Astrocyte (in vitro differentiated cells and primary cell): Measurements from ENCODE around the gene SUPT16H. TPM values are rescaled to one million over a fixed set of nuclear protein-coding genes. Genes with fewer than 3 reads are reported as not detected.

Experiments
- DNase-seq: peaks from one replicate; pipeline ENCODE4 v3.0.0-alpha.2; 2010; ENCODE audit warnings: low read depth
- FAIRE-seq: peaks from 2 replicates; lab custom pipeline; 2011; peaks lifted over from hg19 to GRCh38; lab: Jason Lieb, UNC
- H2AFZ ChIP-seq: 2 replicates; pipeline ENCODE4 v1.6.0; 2012; ENCODE audit warnings: low read depth, low read length, inconsistent platforms
- H3K27ac ChIP-seq: 2 replicates; pipeline ENCODE4 v1.5.1; 2011; ENCODE audit warnings: low read depth, low read length, inconsistent platforms
- H3K27me3 ChIP-seq: 2 replicates; pipeline ENCODE4 v1.6.0; 2011; ENCODE audit warnings: low read length, inconsistent platforms; ENCODE audit not compliant: insufficient read depth
- H3K36me3 ChIP-seq: 2 replicates; pipeline ENCODE4 v1.5.1; 2011; ENCODE audit warnings: low read length, inconsistent platforms; ENCODE audit not compliant: insufficient read depth
- H3K4me1 ChIP-seq: 2 replicates; pipeline ENCODE4 v1.5.1; 2011; ENCODE audit warnings: low read length, inconsistent platforms; ENCODE audit not compliant: insufficient read depth
- H3K4me2 ChIP-seq: 2 replicates; pipeline ENCODE4 v1.6.0; 2012; ENCODE audit warnings: low read length, inconsistent platforms
- H3K4me3 ChIP-seq: 2 replicates; pipeline ENCODE4 v1.5.1; 2011; ENCODE audit warnings: low read depth, mild to moderate bottlenecking, low read length, inconsistent platforms; ENCODE audit not compliant: insufficient read depth
- H3K79me2 ChIP-seq: 2 replicates; pipeline ENCODE4 v1.6.0; 2012; ENCODE audit warnings: mild to moderate bottlenecking, low read length, inconsistent platforms; ENCODE audit not compliant: insufficient read depth
- H3K9ac ChIP-seq: 2 replicates; pipeline ENCODE4 v1.6.0; 2012; ENCODE audit warnings: mild to moderate bottlenecking, low read length, inconsistent platforms
- H3K9me3 ChIP-seq: 2 replicates; pipeline ENCODE4 v1.5.1; 2012; ENCODE audit warnings: low read depth, mild to moderate bottlenecking, low read length, inconsistent platforms; ENCODE audit not compliant: insufficient read depth
- H4K20me1 ChIP-seq: 2 replicates; pipeline ENCODE4 v1.6.0; 2012; ENCODE audit warnings: low read length, inconsistent platforms; ENCODE audit not compliant: insufficient read depth
- H3K27ac Mint-ChIP-seq: one replicate; pipeline ENCODE4 v1.8.0; 2021; ENCODE audit warnings: mild to moderate bottlenecking, mixed read lengths; ENCODE audit not compliant: unreplicated experiment
- H3K27me3 Mint-ChIP-seq: one replicate; pipeline ENCODE4 v1.8.0; 2021; ENCODE audit warnings: low read depth, mixed read lengths; ENCODE audit not compliant: unreplicated experiment
- H3K36me3 Mint-ChIP-seq: one replicate; pipeline ENCODE4 v1.8.0; 2021; ENCODE audit warnings: low read depth, mixed read lengths; ENCODE audit not compliant: unreplicated experiment
- H3K4me1 Mint-ChIP-seq: one replicate; pipeline ENCODE4 v1.8.0; 2021; ENCODE audit warnings: low read depth, mixed read lengths; ENCODE audit not compliant: unreplicated experiment
- H3K4me3 Mint-ChIP-seq: one replicate; pipeline ENCODE4 v1.8.0; 2021; ENCODE audit warnings: mild to moderate bottlenecking, moderate library complexity, mixed read lengths; ENCODE audit not compliant: unreplicated experiment
- H3K9me3 Mint-ChIP-seq: one replicate; pipeline ENCODE4 v1.8.0; 2021; ENCODE audit warnings: mild to moderate bottlenecking, mixed read lengths; ENCODE audit not compliant: unreplicated experiment
- CTCF ChIP-seq: IDR thresholded peaks from 2 replicates; pipeline ENCODE4 v1.5.1; 2011; ENCODE audit warnings: low read depth, mild to moderate bottlenecking, inconsistent platforms, low read length, moderate library complexity; ENCODE audit not compliant: insufficient read depth
- EZH2 ChIP-seq: IDR thresholded peaks from 2 replicates; pipeline ENCODE4 v1.6.1; 2012; ENCODE audit warnings: mild to moderate bottlenecking, low read length, inconsistent platforms; ENCODE audit not compliant: insufficient read depth
- total RNA-seq: library from RNA; stranded (reverse); gene quantifications from 2 replicates; pipeline ENCODE4 v1.2.1, GENCODE V29; 2021

SUPT16H gene
- total RNA-seq, 1 donor from 2014 or later, result 74.3 TPM

DNA sequence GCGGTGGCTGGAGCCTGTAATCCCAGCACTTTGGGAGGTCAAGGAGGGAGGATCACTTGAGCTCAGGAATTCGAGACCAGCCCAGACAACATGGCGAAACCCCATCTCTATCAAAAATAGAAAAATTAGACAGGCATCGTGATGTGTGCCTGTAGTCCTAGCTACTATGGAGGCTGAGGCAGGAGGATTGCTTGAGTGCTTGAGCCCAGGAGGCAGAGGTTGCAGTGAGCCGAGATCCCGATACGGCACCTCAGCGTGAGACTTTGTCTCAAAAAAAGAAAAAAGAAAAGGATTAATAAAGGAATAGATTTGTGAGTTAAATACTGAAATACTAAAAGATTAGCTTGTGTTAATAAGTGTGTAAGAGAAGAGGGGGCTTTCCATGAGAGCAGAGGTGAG is 74.6 kb downstream of the SUPT16H start:
- peak overlapping the region; percentile 87 for H3K27ac Mint-ChIP-seq
- no peak overlapping the region for H3K9ac ChIP-seq
- peak overlapping the region; percentile 86 for H3K4me3 Mint-ChIP-seq

GRCh38 chr14:21308479-21309237 is 75.2 kb downstream of the SUPT16H start:
- Histone ChIP-seq H3K27ac (no peak overlapping the region), H3K36me3 (no peaks in the 10 kb centered on the region), H3K9me3 (no peaks in the 10 kb centered on the region), H3K27me3 (peaks cover 3% of the 10 kb centered on the region), H3K9ac (no peak overlapping the region), H2AFZ (peak overlapping the region; percentile 76), H3K4me3 (peak overlapping the region; percentile 51), H3K4me1 (peaks cover 4% of the 10 kb centered on the region), H4K20me1 (no peaks in the 10 kb centered on the region), H3K4me2 (peak overlapping the region; percentile 86), H3K79me2 (no peaks in the 10 kb centered on the region)
- peaks cover 13% of the 10 kb centered on the region for H3K27me3 Mint-ChIP-seq
- DNase-seq (peak; percentile 79), FAIRE-seq (no peak)
- H3K9me3 Mint-ChIP-seq, result no peaks in the 10 kb centered on the region
- H3K27ac Mint-ChIP-seq, result peak overlapping the region; percentile 87
- H3K4me1 Mint-ChIP-seq, result no peaks in the 10 kb centered on the region
- H3K4me3 Mint-ChIP-seq, result peak overlapping the region; percentile 86
- no peaks in the 10 kb centered on the region for H3K36me3 Mint-ChIP-seq
- TF ChIP-seq EZH2 (no peak), CTCF (no peak)

More for the DNA sequence above, 74.6 kb downstream of the SUPT16H start:
- FAIRE-seq (no peak), DNase-seq (no peak)
- no peaks in the 10 kb centered on the region for H3K36me3 Mint-ChIP-seq
- Histone ChIP-seq H3K27me3 (peaks cover 3% of the 10 kb centered on the region), H3K79me2 (no peaks in the 10 kb centered on the region), H4K20me1 (no peaks in the 10 kb centered on the region), H3K4me3 (peak overlapping the region; percentile 51), H3K27ac (no peak overlapping the region), H3K4me1 (peaks cover 4% of the 10 kb centered on the region), H2AFZ (peak overlapping the region; percentile 76), H3K4me2 (peak overlapping the region; percentile 86), H3K9me3 (no peaks in the 10 kb centered on the region), H3K36me3 (no peaks in the 10 kb centered on the region)
- no peaks in the 10 kb centered on the region for H3K4me1 Mint-ChIP-seq
- peaks cover 13% of the 10 kb centered on the region for H3K27me3 Mint-ChIP-seq
- H3K9me3 Mint-ChIP-seq, result no peaks in the 10 kb centered on the region
- TF ChIP-seq CTCF (no peak), EZH2 (no peak)

DNA sequence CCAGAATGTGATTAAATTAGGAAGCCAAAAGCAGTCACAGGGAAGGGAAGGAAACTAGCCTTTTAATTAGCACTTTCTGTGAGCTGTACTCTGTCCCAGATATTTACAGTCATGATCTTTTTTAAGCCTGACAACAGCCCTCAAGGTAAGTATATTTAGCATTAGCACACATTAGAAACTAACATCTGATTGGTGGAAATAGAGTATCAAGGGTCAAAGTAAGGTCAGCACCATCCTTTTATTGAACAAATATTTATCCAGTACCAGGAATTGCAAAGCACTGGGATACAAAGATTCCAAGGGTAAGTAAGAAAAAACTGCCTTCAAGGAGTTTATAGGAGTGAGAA is 75.7 kb downstream of the SUPT16H start:
- Histone ChIP-seq H3K27me3 (peaks cover 3% of the 10 kb centered on the region), H3K27ac (no peak overlapping the region), H3K79me2 (no peaks in the 10 kb centered on the region), H3K4me3 (peak overlapping the region; percentile 51), H3K9me3 (no peaks in the 10 kb centered on the region), H2AFZ (no peak overlapping the region), H3K4me1 (peaks cover 4% of the 10 kb centered on the region), H3K4me2 (peak overlapping the region; percentile 86), H4K20me1 (no peaks in the 10 kb centered on the region), H3K9ac (no peak overlapping the region), H3K36me3 (no peaks in the 10 kb centered on the region)
- Mint-ChIP-seq H3K9me3 (no peaks in the 10 kb centered on the region), H3K27ac (no peak overlapping the region), H3K27me3 (peaks cover 13% of the 10 kb centered on the region), H3K4me1 (no peaks in the 10 kb centered on the region), H3K36me3 (no peaks in the 10 kb centered on the region), H3K4me3 (peak overlapping the region; percentile 86)
- no peak for TF ChIP-seq CTCF
- no peak for DNase-seq
- FAIRE-seq, result no peak
